ENCODE measurements around the gene MICAL3. TPM values are rescaled to one million over a fixed set of nuclear protein-coding genes. Genes with fewer than 3 reads are reported as not detected.

The MICAL3 gene
- polyA plus RNA-seq, 3 donors from 2014 or later, result 1.1 to 2.3 TPM; not detected in 1

GRCh38 chr22:17976121-17976520 lies 48.2 kb downstream of the MICAL3 start:
- Mint-ChIP-seq H3K4me1 (peaks cover 22 to 27% of the 10 kb centered on the region in 2 donors), H3K27ac (no peak overlapping the region), H3K36me3 (no peaks in the 10 kb centered on the region), H3K4me3 (no peak overlapping the region), H3K27me3 (ENCODE audit: low read depth in 3 of 3) (peaks cover 1 to 9% (median 4%) of the 10 kb centered on the region in 3 donors), H3K9me3 (no peaks in the 10 kb centered on the region)
- DNase-seq, result no peak

- Mint-ChIP-seq H3K4me1 (peaks cover 9 to 15% of the 10 kb centered on the region in 2 donors), H3K27ac (no peak overlapping the region), H3K27me3 (ENCODE audit: low read depth in 3 of 3) (peaks cover 1 to 9% (median 2%) of the 10 kb centered on the region in 3 donors), H3K9me3 (no peaks in the 10 kb centered on the region), H3K36me3 (no peaks in the 10 kb centered on the region), H3K4me3 (no peak overlapping the region)
- DNase-seq, result no peak
Observed at GRCh38 chr22:17974703-17975372, 49.5 kb downstream of the MICAL3 start.

GRCh38 chr22:17974087-17974486 lies 50.3 kb downstream of the MICAL3 start:
- Mint-ChIP-seq H3K4me1 (peaks cover 8 to 12% of the 10 kb centered on the region in 2 donors), H3K9me3 (no peaks in the 10 kb centered on the region), H3K27ac (no peak overlapping the region), H3K27me3 (ENCODE audit: low read depth in 3 of 3) (peaks cover 1 to 9% (median 2%) of the 10 kb centered on the region in 3 donors), H3K4me3 (no peak overlapping the region), H3K36me3 (no peaks in the 10 kb centered on the region)
- no peak for DNase-seq

GRCh38 chr22:17973217-17973616 lies 51.1 kb downstream of the MICAL3 start:
- no peaks in the 10 kb centered on the region for H3K9me3 Mint-ChIP-seq
- H3K4me1 Mint-ChIP-seq, result peaks cover 8 to 12% of the 10 kb centered on the region in 2 donors
- no peaks in the 10 kb centered on the region for H3K36me3 Mint-ChIP-seq
- no peak overlapping the region for H3K4me3 Mint-ChIP-seq
- DNase-seq, result no peak
- peaks cover 1 to 9% (median 2%) of the 10 kb centered on the region in 3 donors for H3K27me3 Mint-ChIP-seq (ENCODE audit: low read depth in 3 of 3)
- no peak overlapping the region for H3K27ac Mint-ChIP-seq

- peaks cover 8 to 12% of the 10 kb centered on the region in 2 donors for H3K4me1 Mint-ChIP-seq
- H3K27me3 Mint-ChIP-seq (ENCODE audit: low read depth in 3 of 3), result peaks cover 1 to 9% (median 2%) of the 10 kb centered on the region in 3 donors
- H3K36me3 Mint-ChIP-seq, result no peaks in the 10 kb centered on the region
- no peak overlapping the region for H3K27ac Mint-ChIP-seq
- DNase-seq, result no peak
- H3K4me3 Mint-ChIP-seq, result no peak overlapping the region
- H3K9me3 Mint-ChIP-seq, result no peaks in the 10 kb centered on the region
Observed at GRCh38 chr22:17972385-17973191, 51.8 kb downstream of the MICAL3 start.

- H3K9me3 Mint-ChIP-seq, result no peaks in the 10 kb centered on the region
- no peaks in the 10 kb centered on the region for H3K36me3 Mint-ChIP-seq
- no peak overlapping the region for H3K27ac Mint-ChIP-seq
- peaks cover 8 to 12% of the 10 kb centered on the region in 2 donors for H3K4me1 Mint-ChIP-seq
- peaks cover 1 to 6% (median 2%) of the 10 kb centered on the region in 3 donors for H3K27me3 Mint-ChIP-seq (ENCODE audit: low read depth in 3 of 3)
- no peak overlapping the region for H3K4me3 Mint-ChIP-seq
- no peak for DNase-seq
Observed at GRCh38 chr22:17971711-17972110, 52.6 kb downstream of the MICAL3 start.

- no peak for DNase-seq
- Mint-ChIP-seq H3K4me3 (no peak overlapping the region), H3K9me3 (no peaks in the 10 kb centered on the region), H3K27me3 (ENCODE audit: low read depth in 3 of 3) (peaks cover 1 to 2% (median 2%) of the 10 kb centered on the region in 3 donors), H3K27ac (no peak overlapping the region), H3K4me1 (peaks cover 5 to 10% of the 10 kb centered on the region in 2 donors), H3K36me3 (no peaks in the 10 kb centered on the region)
Observed at GRCh38 chr22:17970201-17970708, 54.1 kb downstream of the MICAL3 start.

GRCh38 chr22:17969701-17970113 lies 54.7 kb downstream of the MICAL3 start:
- H3K36me3 Mint-ChIP-seq, result no peaks in the 10 kb centered on the region
- no peak overlapping the region for H3K27ac Mint-ChIP-seq
- H3K4me3 Mint-ChIP-seq, result no peak overlapping the region
- no peaks in the 10 kb centered on the region for H3K9me3 Mint-ChIP-seq
- H3K4me1 Mint-ChIP-seq, result peaks cover 0 to 5% of the 10 kb centered on the region in 2 donors
- DNase-seq, result no peak
- peaks cover 1 to 2% (median 2%) of the 10 kb centered on the region in 3 donors for H3K27me3 Mint-ChIP-seq (ENCODE audit: low read depth in 3 of 3)

GRCh38 chr22:17968126-17968525 lies 56.2 kb downstream of the MICAL3 start:
- H3K4me1 Mint-ChIP-seq, result no peaks in the 10 kb centered on the region

GRCh38 chr22:17966403-17966717 lies 58.0 kb downstream of the MICAL3 start:
- Mint-ChIP-seq H3K4me3 (no peak overlapping the region), H3K27ac (no peak overlapping the region), H3K36me3 (no peaks in the 10 kb centered on the region), H3K4me1 (no peaks in the 10 kb centered on the region), H3K27me3 (ENCODE audit: low read depth in 3 of 3) (peaks cover 0 to 3% (median 2%) of the 10 kb centered on the region in 3 donors), H3K9me3 (no peaks in the 10 kb centered on the region)
- DNase-seq, result no peak

More at GRCh38 chr22:17968126-17968525, 56.2 kb downstream of the MICAL3 start:
- no peak for DNase-seq
- no peaks in the 10 kb centered on the region for H3K36me3 Mint-ChIP-seq
- no peak overlapping the region for H3K27ac Mint-ChIP-seq
- H3K9me3 Mint-ChIP-seq, result no peaks in the 10 kb centered on the region
- H3K4me3 Mint-ChIP-seq, result no peak overlapping the region
- H3K27me3 Mint-ChIP-seq (ENCODE audit: low read depth in 3 of 3), result peaks cover 0 to 4% (median 3%) of the 10 kb centered on the region in 3 donors

- no peak overlapping the region for H3K27ac Mint-ChIP-seq
- no peak overlapping the region for H3K4me3 Mint-ChIP-seq
- H3K9me3 Mint-ChIP-seq, result no peaks in the 10 kb centered on the region
- peaks cover 0 to 3% (median 2%) of the 10 kb centered on the region in 3 donors for H3K27me3 Mint-ChIP-seq (ENCODE audit: low read depth in 3 of 3)
- DNase-seq, result no peak
- H3K36me3 Mint-ChIP-seq, result no peaks in the 10 kb centered on the region
- no peaks in the 10 kb centered on the region for H3K4me1 Mint-ChIP-seq
Observed at GRCh38 chr22:17965538-17966402, 58.6 kb downstream of the MICAL3 start.

GRCh38 chr22:17964643-17965042 lies 59.7 kb downstream of the MICAL3 start:
- H3K4me1 Mint-ChIP-seq, result no peaks in the 10 kb centered on the region
- no peak overlapping the region for H3K4me3 Mint-ChIP-seq
- H3K27me3 Mint-ChIP-seq (ENCODE audit: low read depth in 3 of 3), result peaks cover 0 to 3% (median 2%) of the 10 kb centered on the region in 3 donors
- no peaks in the 10 kb centered on the region for H3K9me3 Mint-ChIP-seq
- DNase-seq, result no peak
- H3K27ac Mint-ChIP-seq, result no peak overlapping the region
- no peaks in the 10 kb centered on the region for H3K36me3 Mint-ChIP-seq

GRCh38 chr22:17964156-17964555 lies 60.2 kb downstream of the MICAL3 start:
- peak overlapping the region in 1 of 6 donors; percentile 50 for H3K27ac Mint-ChIP-seq
- no peak for DNase-seq
- H3K9me3 Mint-ChIP-seq, result no peaks in the 10 kb centered on the region
- no peaks in the 10 kb centered on the region for H3K4me1 Mint-ChIP-seq
- no peak overlapping the region for H3K4me3 Mint-ChIP-seq
- no peaks in the 10 kb centered on the region for H3K36me3 Mint-ChIP-seq
- H3K27me3 Mint-ChIP-seq (ENCODE audit: low read depth in 3 of 3), result peaks cover 0 to 3% (median 2%) of the 10 kb centered on the region in 3 donors
